HepG2 (cell line): ENCODE data around the gene KHK. TPM values are rescaled to one million over a fixed set of nuclear protein-coding genes. Genes with fewer than 3 reads are reported as not detected.

Experiments
- CERS6 ChIP-seq: sonication (generic); formaldehyde crosslinking; IDR thresholded peaks from 2 replicates; pipeline ENCODE4 v1.5.0; 2020; ENCODE audit warnings: missing genetic modification reagents
- ERF ChIP-seq: IDR thresholded peaks from 2 replicates; pipeline ENCODE4 v1.6.1; 2018; ENCODE audit warnings: missing biosample characterization, missing genetic modification reagents
- FOXA3 ChIP-seq: IDR thresholded peaks from 2 replicates; pipeline ENCODE4 v1.6.1; 2016; ENCODE audit warnings: missing genetic modification reagents, missing compliant biosample characterization
- HMG20A ChIP-seq: IDR thresholded peaks from 2 replicates; pipeline ENCODE4 v1.6.1; 2016; ENCODE audit warnings: borderline replicate concordance
- HOXD1 ChIP-seq: sonication (generic); formaldehyde crosslinking; IDR thresholded peaks from 2 replicates; pipeline ENCODE4 v1.5.0; 2020; ENCODE audit warnings: missing genetic modification reagents
- MLX ChIP-seq: IDR thresholded peaks from 2 replicates; pipeline ENCODE4 v1.6.1; 2016
- NR2C2 ChIP-seq: sonication (generic); formaldehyde crosslinking; IDR thresholded peaks from 2 replicates; pipeline ENCODE4 v1.4.0; 2020; ENCODE audit warnings: missing genetic modification reagents, mild to moderate bottlenecking, moderate library complexity, borderline replicate concordance
- PAX8 ChIP-seq: sonication (generic); formaldehyde crosslinking; IDR thresholded peaks from 2 replicates; pipeline ENCODE4 v1.8.0; 2022; ENCODE audit warnings: mild to moderate bottlenecking, missing genetic modification reagents, borderline replicate concordance
- PRPF4 ChIP-seq: fragments of 200-400 bp; formaldehyde crosslinking; IDR thresholded peaks from 2 replicates; pipeline ENCODE4 v1.6.1; 2016; ENCODE audit warnings: low read length, low read depth; ENCODE audit not compliant: poor library complexity, severe bottlenecking
- SETDB1 ChIP-seq: sonication (generic); formaldehyde crosslinking; IDR thresholded peaks from 2 replicates; pipeline ENCODE4 v1.5.1; 2020; ENCODE audit warnings: missing genetic modification reagents, mild to moderate bottlenecking, borderline replicate concordance
- SMARCC2 ChIP-seq: fragments of 450-650 bp; IDR thresholded peaks from 2 replicates; pipeline ENCODE4 v1.6.1; 2017; ENCODE audit warnings: antibody characterized with exemption, mild to moderate bottlenecking
- SRF ChIP-seq: IDR thresholded peaks from 2 replicates; pipeline ENCODE4 v1.6.1; 2011; ENCODE audit warnings: mild to moderate bottlenecking, low read depth, low read length, moderate library complexity
- ZBTB34 ChIP-seq: sonication (generic); formaldehyde crosslinking; IDR thresholded peaks from 2 replicates; pipeline ENCODE4 v1.8.0; 2022; ENCODE audit warnings: mild to moderate bottlenecking, missing genetic modification reagents
- ZBTB37 ChIP-seq: sonication (generic); formaldehyde crosslinking; IDR thresholded peaks from 2 replicates; pipeline ENCODE4 v1.4.0; 2020; ENCODE audit warnings: mild to moderate bottlenecking, missing genetic modification reagents
- ZNF205 ChIP-seq: IDR thresholded peaks from 2 replicates; pipeline ENCODE4 v1.6.1; 2018; ENCODE audit warnings: missing biosample characterization, missing genetic modification reagents
- ZNF263 ChIP-seq: sonication (generic); formaldehyde crosslinking; IDR thresholded peaks from 2 replicates; pipeline ENCODE4 v1.4.0; 2020; ENCODE audit warnings: missing genetic modification reagents
- ZNF572 ChIP-seq: sonication (generic); formaldehyde crosslinking; IDR thresholded peaks from 2 replicates; pipeline ENCODE4 v1.5.1; 2020; ENCODE audit warnings: mild to moderate bottlenecking, missing genetic modification reagents
- ZNF839 ChIP-seq: sonication (generic); formaldehyde crosslinking; IDR thresholded peaks from 2 replicates; pipeline ENCODE4 v1.4.0; 2020; ENCODE audit warnings: missing genetic modification reagents, mild to moderate bottlenecking, borderline replicate concordance
- polyA plus RNA-seq, 8 experiments: library from polyadenylated mRNA; depleted of rRNA in 3 of 8; stranded (reverse) in 7 of 8; unstranded in 1 of 8; fragments of >200 nt; fragmentation: Illumina TruSeq in 4 of 8; extraction: Trizol in 4 of 8; gene quantifications; 2 replicates each; pipeline versions ENCODE4 v1.2.1 to v1.2.3, GENCODE V29; 2011 to 2016; ENCODE audit warnings: low read depth in 4 of 8, missing spikeins in 1 of 8, mixed read lengths in 1 of 8; ENCODE audit not compliant: insufficient read depth in 1 of 8
- total RNA-seq, 5 experiments: library from RNA; depleted of rRNA; stranded (reverse); fragments of >200 nt; fragmentation: Illumina TruSeq; extraction: Trizol; gene quantifications; 2 replicates each; pipeline ENCODE4 v1.2.3, GENCODE V29; 2016; ENCODE audit warnings: low read depth in 1 of 5

Gene KHK
- total and polyA plus RNA-seq, 2 of the 13 experiments (the other 11 are each of a cell fraction or from before 2014, with no cell fraction given) = 40.9 to 99.2 TPM

- TF ChIP-seq ZBTB34 (peak; percentile 92), HMG20A (CRISPR knock-in tag) (peak; percentile 14; the same call in 1 of the 2 replicates), SETDB1 (CRISPR knock-in tag) (no peak), CERS6 (0 out of 2 replicates have a peak, but pooled peaks have one; percentile 23), ERF (CRISPR knock-in tag) (peak; percentile 98), FOXA3 (CRISPR knock-in tag) (peak; percentile 76), ZNF839 (peak; percentile 78; the same call in 1 of the 2 replicates), PAX8 (CRISPR knock-in tag) (peak; percentile 96; the same call in 1 of the 2 replicates), PRPF4 (no peak), SMARCC2 (0 out of 2 replicates have a peak, but pooled peaks have one; percentile 19), ZNF263 (CRISPR knock-in tag) (peak; percentile 62), SRF (no peak), HOXD1 (CRISPR knock-in tag) (peak; percentile 88; the same call in 1 of the 2 replicates), ZBTB37 (peak; percentile 23), ZNF205 (CRISPR knock-in tag) (0 out of 2 replicates have a peak, but pooled peaks have one; percentile 89), ZNF572 (CRISPR knock-in tag) (0 out of 2 replicates have a peak, but pooled peaks have one; percentile 21), MLX (CRISPR knock-in tag) (peak; percentile 71), NR2C2 (CRISPR knock-in tag) (peak; percentile 50; the same call in 1 of the 2 replicates)
Measured at GRCh38 chr2:27050996-27051901, 35.3 kb upstream of the KHK start, which contains the start of gene AGBL5 (continued).
